GM18873 (cell line): ENCODE data around the gene WNK1.

Experiments used
- ATAC-seq: cut with Tn5 transposase; IDR thresholded peaks from one replicate; pipeline ENCODE4 v1.9.1; 2021; ENCODE audit warnings: mild to moderate bottlenecking, moderate library complexity, moderate number of reproducible peaks; ENCODE audit not compliant: unreplicated experiment, low FRiP score

WNK1 gene

GRCh38 chr12:936377-937345 is 184.3 kb downstream of the WNK1 start:
- ATAC-seq = no peak

- ATAC-seq = no peak
Observed at GRCh38 chr12:938810-939209, 186.4 kb downstream of the WNK1 start.

- ATAC-seq = no peak
Observed at GRCh38 chr12:943051-943450, 190.7 kb downstream of the WNK1 start.

GRCh38 chr12:944211-944610 is 191.8 kb downstream of the WNK1 start:
- no peak for ATAC-seq

GRCh38 chr12:946212-946611 is 193.8 kb downstream of the WNK1 start:
- ATAC-seq = no peak

- ATAC-seq = no peak
Observed at GRCh38 chr12:946631-947030, 194.3 kb downstream of the WNK1 start.

GRCh38 chr12:948238-948637 is 195.9 kb downstream of the WNK1 start:
- ATAC-seq = no peak

GRCh38 chr12:949453-950191 is 197.2 kb downstream of the WNK1 start, which contains the start of gene RAD52:
Gene RAD52 (minus strand): TSS chr12:949694. CDS start chr12:933058, 16,636 bp downstream.
- peak; percentile 83 for ATAC-seq

GRCh38 chr12:951176-951575 is 198.8 kb downstream of the WNK1 start:
- no peak for ATAC-seq

- ATAC-seq = no peak
Observed at GRCh38 chr12:953776-954175, 201.4 kb downstream of the WNK1 start.

- ATAC-seq = no peak
Observed at GRCh38 chr12:954741-955140, 202.4 kb downstream of the WNK1 start.

GRCh38 chr12:955939-956338 is 203.6 kb downstream of the WNK1 start:
- no peak for ATAC-seq

GRCh38 chr12:958588-959123 is 206.3 kb downstream of the WNK1 start:
- peak; percentile 58 for ATAC-seq
